Bone marrow (tissue), 2 donors: ENCODE data around the gene ACSBG1.

Source experiments
- DNase-seq, 2 donors: peaks; one replicate each; lab custom pipeline; 2025; lab: John Stamatoyannopoulos, UW

ACSBG1 gene

GRCh38 chr15:78130466-78131294 is 103.7 kb downstream of the ACSBG1 start:
- DNase-seq, result peak in 1 of 2 donors; percentile 59

GRCh38 chr15:78129751-78130287 is 104.5 kb downstream of the ACSBG1 start:
- DNase-seq, result no peak

DNA sequence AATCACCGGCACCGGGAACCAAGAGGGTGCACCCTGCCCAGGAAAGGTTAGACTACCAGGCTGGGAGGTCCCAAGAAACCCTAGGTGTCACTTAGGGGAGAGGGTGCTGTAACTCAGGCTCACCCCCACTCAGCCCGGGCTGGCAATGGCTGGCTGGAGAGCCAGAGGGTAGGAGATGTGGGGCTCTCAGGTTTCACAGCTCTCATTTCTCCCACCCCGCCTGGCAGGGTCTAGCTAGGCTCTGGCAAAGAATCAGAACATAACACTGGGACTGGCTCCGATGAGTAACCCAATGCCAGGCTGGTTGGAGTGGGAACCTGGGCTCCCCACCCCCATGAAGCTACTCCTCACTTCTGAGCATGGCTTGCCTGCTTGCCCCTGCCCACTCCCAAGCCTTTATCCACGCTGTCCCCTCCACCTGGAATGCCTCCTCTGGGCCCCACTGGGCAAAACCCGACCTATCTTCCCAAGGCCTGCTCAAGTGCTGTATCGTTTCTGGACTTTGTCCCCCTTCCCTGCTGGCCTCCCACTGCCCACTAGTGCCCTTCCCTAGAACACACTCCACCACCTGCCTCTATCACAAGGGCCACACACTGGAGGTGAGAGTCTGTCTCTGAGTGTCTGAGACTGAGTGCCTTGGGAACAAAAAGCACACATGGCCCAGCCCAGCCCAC is 105.2 kb downstream of the ACSBG1 start:
- DNase-seq, result no peak

DNA sequence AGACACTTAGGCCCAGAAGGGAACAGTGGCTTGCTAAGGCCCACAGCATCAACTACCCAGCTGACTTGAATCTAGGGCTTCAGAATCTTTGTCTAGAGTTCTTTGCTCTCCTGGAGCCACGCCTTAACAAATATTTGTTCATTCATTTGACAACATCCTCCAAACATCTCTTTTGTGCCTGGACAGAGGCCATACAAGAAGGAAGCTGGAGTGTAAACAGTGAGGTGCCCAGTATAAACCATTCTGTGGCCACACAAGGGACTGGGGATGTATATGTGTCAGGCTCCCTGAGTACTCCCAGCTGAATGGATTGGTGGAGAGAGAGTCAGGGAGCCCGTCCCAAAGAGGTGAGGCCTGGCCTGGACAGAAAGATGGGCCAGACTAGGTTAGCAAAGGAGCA is 106.5 kb downstream of the ACSBG1 start:
- no peak for DNase-seq

- no peak for DNase-seq
Measured at GRCh38 chr15:78125267-78125666, 109.1 kb downstream of the ACSBG1 start.

DNA sequence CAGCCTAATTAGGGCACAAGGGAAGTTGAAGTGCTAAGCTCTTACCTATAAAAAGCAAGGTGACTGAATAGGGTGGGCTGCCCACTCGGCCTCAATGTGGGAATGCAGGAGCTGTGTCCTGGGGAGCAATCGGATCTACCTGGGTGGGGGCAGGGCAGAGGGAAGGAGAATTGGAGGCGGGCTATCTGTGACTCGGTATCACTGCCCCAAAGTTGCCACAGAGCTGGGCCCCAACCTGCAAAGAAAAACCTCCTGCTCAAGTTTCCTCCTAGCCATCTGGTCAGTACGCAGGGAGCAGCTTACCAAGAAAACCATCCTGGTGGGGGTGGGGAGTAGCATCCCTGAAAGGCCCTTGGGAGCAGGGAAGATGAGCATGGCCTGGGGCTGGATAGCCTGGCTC is 113.8 kb downstream of the ACSBG1 start:
- DNase-seq, result no peak
